ENCODE measurements around the gene CHGA. TPM values are rescaled to one million over a fixed set of nuclear protein-coding genes. Genes with fewer than 3 reads are reported as not detected.

The CHGA gene
- total and polyA plus RNA-seq, 10 of the 15 experiments (the other 5 are each of a cell fraction or from before 2014, with no cell fraction given) = 0.11 to 0.23 TPM; not detected in 8

DNA sequence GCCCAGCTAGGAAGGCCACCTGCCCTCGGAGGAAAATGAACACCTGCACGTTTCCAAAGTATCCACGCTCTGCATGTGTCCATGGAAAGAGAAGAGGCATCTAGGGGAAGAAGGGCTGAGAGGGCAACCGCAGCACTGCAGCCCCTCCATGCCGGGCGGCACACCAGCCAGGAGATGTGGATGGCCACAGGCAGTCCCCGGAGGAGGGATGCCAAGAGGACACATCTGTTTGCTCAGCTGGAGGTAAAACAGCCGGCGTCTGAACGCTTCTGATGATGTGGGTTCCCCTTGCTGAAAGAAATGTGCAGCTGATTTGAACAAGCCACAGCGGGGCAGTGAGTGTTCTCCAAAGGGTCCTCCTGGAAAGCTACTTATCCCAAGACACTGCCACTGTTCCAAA lies 34.0 kb downstream of the CHGA start:
- WGBS (ENCODE audit: insufficient coverage, insufficient replicate concordance, low lambda C conversion rate, missing lambda C conversion rate) = 93% methylated on average over 11 of the region's 11 CpGs
- TF ChIP-seq, protein P1, sequence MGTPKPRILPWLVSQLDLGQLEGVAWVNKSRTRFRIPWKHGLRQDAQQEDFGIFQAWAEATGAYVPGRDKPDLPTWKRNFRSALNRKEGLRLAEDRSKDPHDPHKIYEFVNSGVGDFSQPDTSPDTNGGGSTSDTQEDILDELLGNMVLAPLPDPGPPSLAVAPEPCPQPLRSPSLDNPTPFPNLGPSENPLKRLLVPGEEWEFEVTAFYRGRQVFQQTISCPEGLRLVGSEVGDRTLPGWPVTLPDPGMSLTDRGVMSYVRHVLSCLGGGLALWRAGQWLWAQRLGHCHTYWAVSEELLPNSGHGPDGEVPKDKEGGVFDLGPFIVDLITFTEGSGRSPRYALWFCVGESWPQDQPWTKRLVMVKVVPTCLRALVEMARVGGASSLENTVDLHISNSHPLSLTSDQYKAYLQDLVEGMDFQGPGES (IDR thresholded peaks at IDR 0.05) = no peak
- TF ChIP-seq, protein P2, sequence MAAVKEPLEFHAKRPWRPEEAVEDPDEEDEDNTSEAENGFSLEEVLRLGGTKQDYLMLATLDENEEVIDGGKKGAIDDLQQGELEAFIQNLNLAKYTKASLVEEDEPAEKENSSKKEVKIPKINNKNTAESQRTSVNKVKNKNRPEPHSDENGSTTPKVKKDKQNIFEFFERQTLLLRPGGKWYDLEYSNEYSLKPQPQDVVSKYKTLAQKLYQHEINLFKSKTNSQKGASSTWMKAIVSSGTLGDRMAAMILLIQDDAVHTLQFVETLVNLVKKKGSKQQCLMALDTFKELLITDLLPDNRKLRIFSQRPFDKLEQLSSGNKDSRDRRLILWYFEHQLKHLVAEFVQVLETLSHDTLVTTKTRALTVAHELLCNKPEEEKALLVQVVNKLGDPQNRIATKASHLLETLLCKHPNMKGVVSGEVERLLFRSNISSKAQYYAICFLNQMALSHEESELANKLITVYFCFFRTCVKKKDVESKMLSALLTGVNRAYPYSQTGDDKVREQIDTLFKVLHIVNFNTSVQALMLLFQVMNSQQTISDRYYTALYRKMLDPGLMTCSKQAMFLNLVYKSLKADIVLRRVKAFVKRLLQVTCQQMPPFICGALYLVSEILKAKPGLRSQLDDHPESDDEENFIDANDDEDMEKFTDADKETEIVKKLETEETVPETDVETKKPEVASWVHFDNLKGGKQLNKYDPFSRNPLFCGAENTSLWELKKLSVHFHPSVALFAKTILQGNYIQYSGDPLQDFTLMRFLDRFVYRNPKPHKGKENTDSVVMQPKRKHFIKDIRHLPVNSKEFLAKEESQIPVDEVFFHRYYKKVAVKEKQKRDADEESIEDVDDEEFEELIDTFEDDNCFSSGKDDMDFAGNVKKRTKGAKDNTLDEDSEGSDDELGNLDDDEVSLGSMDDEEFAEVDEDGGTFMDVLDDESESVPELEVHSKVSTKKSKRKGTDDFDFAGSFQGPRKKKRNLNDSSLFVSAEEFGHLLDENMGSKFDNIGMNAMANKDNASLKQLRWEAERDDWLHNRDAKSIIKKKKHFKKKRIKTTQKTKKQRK (IDR thresholded peaks at IDR 0.05; ENCODE audit: low read depth, low read length) = no peak
- TF ChIP-seq, protein P3, sequence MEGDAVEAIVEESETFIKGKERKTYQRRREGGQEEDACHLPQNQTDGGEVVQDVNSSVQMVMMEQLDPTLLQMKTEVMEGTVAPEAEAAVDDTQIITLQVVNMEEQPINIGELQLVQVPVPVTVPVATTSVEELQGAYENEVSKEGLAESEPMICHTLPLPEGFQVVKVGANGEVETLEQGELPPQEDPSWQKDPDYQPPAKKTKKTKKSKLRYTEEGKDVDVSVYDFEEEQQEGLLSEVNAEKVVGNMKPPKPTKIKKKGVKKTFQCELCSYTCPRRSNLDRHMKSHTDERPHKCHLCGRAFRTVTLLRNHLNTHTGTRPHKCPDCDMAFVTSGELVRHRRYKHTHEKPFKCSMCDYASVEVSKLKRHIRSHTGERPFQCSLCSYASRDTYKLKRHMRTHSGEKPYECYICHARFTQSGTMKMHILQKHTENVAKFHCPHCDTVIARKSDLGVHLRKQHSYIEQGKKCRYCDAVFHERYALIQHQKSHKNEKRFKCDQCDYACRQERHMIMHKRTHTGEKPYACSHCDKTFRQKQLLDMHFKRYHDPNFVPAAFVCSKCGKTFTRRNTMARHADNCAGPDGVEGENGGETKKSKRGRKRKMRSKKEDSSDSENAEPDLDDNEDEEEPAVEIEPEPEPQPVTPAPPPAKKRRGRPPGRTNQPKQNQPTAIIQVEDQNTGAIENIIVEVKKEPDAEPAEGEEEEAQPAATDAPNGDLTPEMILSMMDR (IDR thresholded peaks at IDR 0.05 in 2 of 3, conservative IDR thresholded peaks at IDR 0.05 in 1 of 3; ENCODE audit: control insufficient read depth in 2 of 3, extremely low read depth in 1 of 3, insufficient read depth in 1 of 3, low read depth in 3 of 3, low read length in 3 of 3) = no peak
- TF ChIP-seq NFYB (IDR thresholded peaks at IDR 0.05; ENCODE audit: insufficient read depth, low read depth, low read length) = no peak
- TF ChIP-seq CHD1 (IDR thresholded peaks at IDR 0.05; ENCODE audit: low read depth, low read length) = no peak
- no peak for TF ChIP-seq TCF3 (IDR thresholded peaks at IDR 0.05; ENCODE audit: borderline replicate concordance, insufficient read depth, low read depth, low read length)
- TF ChIP-seq, protein P4, sequence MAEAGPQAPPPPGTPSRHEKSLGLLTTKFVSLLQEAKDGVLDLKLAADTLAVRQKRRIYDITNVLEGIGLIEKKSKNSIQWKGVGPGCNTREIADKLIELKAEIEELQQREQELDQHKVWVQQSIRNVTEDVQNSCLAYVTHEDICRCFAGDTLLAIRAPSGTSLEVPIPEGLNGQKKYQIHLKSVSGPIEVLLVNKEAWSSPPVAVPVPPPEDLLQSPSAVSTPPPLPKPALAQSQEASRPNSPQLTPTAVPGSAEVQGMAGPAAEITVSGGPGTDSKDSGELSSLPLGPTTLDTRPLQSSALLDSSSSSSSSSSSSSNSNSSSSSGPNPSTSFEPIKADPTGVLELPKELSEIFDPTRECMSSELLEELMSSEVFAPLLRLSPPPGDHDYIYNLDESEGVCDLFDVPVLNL (IDR thresholded peaks at IDR 0.05; ENCODE audit: low read depth, low read length) = no peak
- TF ChIP-seq PAX8 (IDR thresholded peaks at IDR 0.05) = no peak
- no peak for TF ChIP-seq NR2C2 (IDR thresholded peaks at IDR 0.05; ENCODE audit: borderline replicate concordance, control insufficient read depth, insufficient read length, low read depth)
- TF ChIP-seq KDM1A (IDR thresholded peaks at IDR 0.05; ENCODE audit: borderline replicate concordance) = no peak
- TF ChIP-seq NFYA (IDR thresholded peaks at IDR 0.05; ENCODE audit: borderline replicate concordance, low read depth, low read length) = no peak
- TF ChIP-seq, protein P5, sequence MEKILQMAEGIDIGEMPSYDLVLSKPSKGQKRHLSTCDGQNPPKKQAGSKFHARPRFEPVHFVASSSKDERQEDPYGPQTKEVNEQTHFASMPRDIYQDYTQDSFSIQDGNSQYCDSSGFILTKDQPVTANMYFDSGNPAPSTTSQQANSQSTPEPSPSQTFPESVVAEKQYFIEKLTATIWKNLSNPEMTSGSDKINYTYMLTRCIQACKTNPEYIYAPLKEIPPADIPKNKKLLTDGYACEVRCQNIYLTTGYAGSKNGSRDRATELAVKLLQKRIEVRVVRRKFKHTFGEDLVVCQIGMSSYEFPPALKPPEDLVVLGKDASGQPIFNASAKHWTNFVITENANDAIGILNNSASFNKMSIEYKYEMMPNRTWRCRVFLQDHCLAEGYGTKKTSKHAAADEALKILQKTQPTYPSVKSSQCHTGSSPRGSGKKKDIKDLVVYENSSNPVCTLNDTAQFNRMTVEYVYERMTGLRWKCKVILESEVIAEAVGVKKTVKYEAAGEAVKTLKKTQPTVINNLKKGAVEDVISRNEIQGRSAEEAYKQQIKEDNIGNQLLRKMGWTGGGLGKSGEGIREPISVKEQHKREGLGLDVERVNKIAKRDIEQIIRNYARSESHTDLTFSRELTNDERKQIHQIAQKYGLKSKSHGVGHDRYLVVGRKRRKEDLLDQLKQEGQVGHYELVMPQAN (conservative IDR thresholded peaks at IDR 0.05) = no peak
- H3K36me3 ChIP-seq (ENCODE audit: control insufficient read depth in 2 of 2, insufficient read depth in 2 of 2, low read length in 1 of 2) = peaks cover 0 to 45% of the 10 kb centered on the region in 2 experiments; a peak in 3 of 4 replicates
- no TSS peak for BruUV-seq (replicated peaks)
- no peak overlapping the region for H3K4me3 ChIP-seq
- ChIA-PET CTCF (interaction anchor here (0.8 kb wide), 1 partner anchor 176 kb away, joined by 3 read pairs; no protein-coding TSS in a partner anchor), POLR2A (no interaction called here), SMC1A (ENCODE audit: uncharacterized antibody, unreplicated experiment) (interaction anchor here (3.1 kb wide), 1 partner anchor 176 kb away, joined by 9 read pairs; no protein-coding TSS in a partner anchor), RAD21 (ENCODE audit: unreplicated experiment) (no interaction called here)
- DNase-seq (ENCODE audit: low read depth, low spot score) (no peak), FAIRE-seq (no peak), ATAC-seq (no peak)
- intact Hi-C loops (cut with micrococcal nuclease; ENCODE audit: unreplicated experiment) = no loop called here
- in situ Hi-C loops (cut with MboI) = no loop called here
- no peak overlapping the region for H3K4me2 ChIP-seq (ENCODE audit: control insufficient read depth, insufficient read depth)
- no peaks in the 10 kb centered on the region for H3K79me2 ChIP-seq (ENCODE audit: control insufficient read depth, insufficient read depth, low read length)
- H3K27ac ChIP-seq (ENCODE audit: control insufficient read depth, insufficient read depth) = no peak overlapping the region
- no peaks in the 10 kb centered on the region; the same call in 1 of the 2 replicates for H3K4me1 ChIP-seq (ENCODE audit: control insufficient read depth, insufficient read depth, low read length)
- H4K20me1 ChIP-seq (ENCODE audit: control insufficient read depth, insufficient read depth) = no peaks in the 10 kb centered on the region; the same call in 1 of the 2 replicates
- no peak overlapping the region for H3K9ac ChIP-seq (ENCODE audit: control insufficient read depth, insufficient read depth, low read length)
- H3K27me3 ChIP-seq (replicated peaks in 1 of 2; ENCODE audit: control insufficient read depth in 2 of 2, insufficient read depth in 2 of 2, low read length in 1 of 2) = no peaks in the 10 kb centered on the region
- H3K9me3 ChIP-seq (replicated peaks; ENCODE audit: control insufficient read depth, insufficient read depth, low read length) = no peaks in the 10 kb centered on the region
- no peak overlapping the region for H2AFZ ChIP-seq (ENCODE audit: control insufficient read depth, low read depth, low read length)

Measured in GM12878 (cell line).